GM19467 (cell line): Measurements from ENCODE around the gene IWS1.
"Not testable (repeated sequence)": the region's sequence is repeated elsewhere in the genome, so short reads cannot be mapped to it uniquely, and the experiment has no call there.

ENCODE experiments used
- ATAC-seq: cut with Tn5 transposase; IDR thresholded peaks from one replicate; pipeline ENCODE4 v1.9.1; 2021; ENCODE audit warnings: mild to moderate bottlenecking, moderate library complexity; ENCODE audit not compliant: unreplicated experiment

The IWS1 gene

DNA sequence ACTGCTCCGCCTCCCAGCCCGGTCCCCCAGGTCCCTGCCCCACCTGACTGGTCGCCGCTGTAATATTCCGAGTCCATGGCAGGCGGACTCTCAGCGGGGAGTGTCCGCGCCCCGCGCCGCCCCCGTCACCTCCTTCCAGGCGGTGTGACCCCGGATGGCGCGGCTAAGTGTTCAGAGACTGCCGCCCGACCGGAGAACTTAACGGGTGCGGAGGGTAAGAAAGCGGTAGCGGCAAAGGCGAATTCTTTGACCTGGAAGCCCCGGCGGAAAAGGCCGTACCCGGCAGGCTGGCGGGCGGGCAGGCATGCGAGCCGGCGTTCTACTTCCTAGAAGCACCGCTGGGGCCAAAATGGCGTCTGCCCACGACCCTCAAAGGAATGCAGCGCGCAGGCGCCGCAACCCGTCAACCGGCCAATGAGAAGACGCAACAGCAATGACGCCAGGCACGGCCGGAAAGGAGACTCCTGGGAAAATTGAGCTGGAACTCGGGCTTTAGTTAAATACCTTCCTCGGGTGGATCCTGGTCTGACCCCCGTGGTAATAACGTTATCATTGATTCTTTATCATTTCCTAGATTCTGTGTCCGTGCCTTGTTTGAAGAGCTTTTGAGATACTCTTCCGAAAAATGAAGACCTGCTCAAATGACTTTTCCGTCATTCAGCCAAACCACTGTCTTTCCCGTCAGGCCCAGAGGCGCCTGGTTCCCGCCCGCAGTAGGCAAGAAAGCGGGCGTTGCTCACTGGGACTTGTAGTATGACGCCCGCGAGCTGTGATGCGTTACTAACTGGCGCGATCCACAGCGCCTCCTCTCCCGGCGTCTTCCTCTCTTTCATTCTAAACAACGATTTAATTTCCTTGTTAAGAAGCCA lies at the start of gene IWS1:
Gene IWS1 (minus strand): TSS at position 358 of the 869 bp plus-strand sequence. CDS start 281 bp downstream, at position 77.
- peak; percentile 79 for ATAC-seq

DNA sequence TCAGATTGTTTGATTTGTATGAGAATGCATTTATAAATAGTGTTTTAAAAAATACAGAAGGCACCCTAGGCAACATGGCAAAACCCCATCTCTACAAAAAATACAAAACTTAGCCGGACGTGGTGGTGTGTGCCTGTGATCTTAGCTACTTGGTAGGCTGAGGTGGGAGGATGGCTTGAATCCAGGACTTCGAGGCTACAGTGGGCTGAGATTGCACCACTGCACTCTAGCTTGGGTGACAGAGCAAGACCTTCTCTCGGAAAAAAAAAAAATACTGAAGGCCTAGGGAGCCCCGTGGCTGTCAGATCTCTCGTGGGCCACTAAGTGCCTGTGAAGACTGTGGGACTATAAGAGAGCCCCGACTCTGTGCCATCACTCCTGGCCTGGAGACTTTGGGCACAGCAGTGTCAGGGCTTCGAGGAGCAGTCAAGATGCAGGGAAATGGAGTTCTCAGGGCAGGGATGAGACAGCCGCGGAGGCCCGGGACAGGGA lies 49.7 kb upstream of the IWS1 start:
- no peak for ATAC-seq

DNA sequence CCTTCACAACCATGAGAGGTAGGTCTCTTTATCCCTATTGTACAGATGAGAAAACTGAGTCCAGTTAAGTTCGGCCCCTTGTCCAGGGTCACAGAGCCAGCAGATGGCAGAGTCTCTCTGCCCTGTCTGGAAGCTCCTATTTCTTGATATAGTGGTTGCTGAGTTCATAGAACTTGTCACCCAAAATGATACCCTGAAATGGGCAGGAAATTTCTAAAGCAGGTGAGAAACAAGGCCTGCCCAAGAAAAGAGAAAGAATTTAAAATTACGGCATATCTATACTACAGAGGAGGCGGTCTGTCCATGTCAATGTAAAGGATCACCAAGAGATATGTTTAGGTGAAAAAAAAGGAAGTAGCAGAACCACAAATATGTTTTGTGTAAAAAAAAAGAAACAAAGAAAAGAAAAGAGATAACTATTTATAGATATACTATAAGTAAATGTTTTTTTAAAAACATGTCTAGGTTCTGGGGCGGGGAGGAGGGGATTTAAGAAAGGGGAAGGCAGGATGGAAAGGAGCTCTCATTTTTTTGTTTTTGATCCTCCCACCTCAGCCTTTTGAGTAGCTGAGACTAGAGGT lies 49.0 kb upstream of the IWS1 start:
- ATAC-seq: no peak

DNA sequence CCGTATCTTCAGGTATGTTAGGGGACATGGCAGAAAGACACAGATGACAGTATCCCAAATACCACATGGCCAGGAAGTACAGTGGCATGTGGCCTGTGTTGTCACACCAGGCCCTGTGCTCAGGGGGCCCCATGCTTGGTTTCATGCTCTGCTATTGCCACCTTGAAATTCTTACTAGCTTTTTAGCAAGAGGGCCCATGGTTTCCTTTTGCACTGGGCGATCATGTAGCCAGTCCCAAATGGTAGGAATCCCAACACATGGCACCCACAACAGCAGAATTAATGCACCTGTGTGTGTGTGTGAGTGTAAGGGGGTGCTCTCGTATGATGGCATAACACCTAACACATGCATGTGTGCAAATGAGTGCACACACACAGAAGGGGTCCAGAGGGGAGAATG lies 48.4 kb upstream of the IWS1 start:
- ATAC-seq: no peak

DNA sequence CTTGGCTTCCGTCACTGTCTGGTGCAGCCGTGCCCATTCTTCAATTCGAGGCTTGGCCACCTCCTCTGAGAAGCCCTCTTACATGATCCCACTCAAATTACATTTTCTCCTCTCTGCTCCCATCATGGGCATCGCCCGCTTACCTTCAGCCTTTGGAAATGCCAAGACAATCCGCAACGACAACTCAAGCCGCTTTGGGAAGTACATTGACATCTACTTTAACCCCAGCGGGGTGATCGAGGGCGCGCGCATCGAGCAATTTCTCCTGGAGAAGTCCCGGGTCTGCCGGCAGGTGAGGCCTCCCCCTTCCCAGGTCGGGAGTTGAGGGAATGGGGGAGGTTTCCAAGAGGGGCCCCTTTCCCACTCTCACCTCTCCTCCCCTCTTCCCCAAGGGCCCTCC lies 47.5 kb upstream of the IWS1 start:
- no peak for ATAC-seq

DNA sequence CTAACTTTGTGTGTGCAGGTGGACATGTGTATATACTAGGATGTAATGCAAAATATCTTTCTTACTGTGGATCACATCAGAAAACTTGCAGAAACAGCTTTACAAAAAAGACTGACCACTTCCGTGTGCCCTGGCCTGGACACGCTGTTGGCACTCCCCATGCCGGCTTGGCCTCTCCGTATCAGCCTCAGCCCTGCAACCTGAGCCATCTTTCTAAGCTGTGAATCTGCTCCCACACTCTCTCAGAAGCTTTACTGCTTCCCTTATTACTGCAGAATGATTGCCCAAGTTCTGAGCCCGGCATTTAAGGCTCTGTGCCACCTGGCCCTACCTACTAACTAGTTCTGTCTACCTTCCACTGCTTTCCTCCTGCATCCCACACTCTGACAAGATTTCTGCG lies 47.0 kb upstream of the IWS1 start:
- no peak for ATAC-seq

DNA sequence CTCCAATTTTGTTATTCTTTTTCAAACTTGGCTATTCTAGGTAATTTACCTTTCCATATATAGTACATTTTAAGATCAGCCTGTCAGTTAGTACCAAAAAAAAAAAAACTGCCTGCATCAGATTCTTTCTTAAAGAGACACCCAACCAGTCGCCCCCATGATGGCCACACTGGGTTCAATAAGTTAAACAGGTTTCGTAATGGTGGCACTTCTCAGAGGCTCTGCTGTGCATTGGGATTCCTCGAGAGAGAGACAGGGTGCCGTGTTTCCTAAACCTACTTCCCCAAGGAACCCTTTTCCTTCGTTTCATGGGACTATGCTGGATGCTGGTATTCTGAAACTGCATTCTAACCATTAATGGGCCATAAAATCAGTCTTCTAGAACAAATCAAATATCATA lies 46.6 kb upstream of the IWS1 start:
- no peak for ATAC-seq

DNA sequence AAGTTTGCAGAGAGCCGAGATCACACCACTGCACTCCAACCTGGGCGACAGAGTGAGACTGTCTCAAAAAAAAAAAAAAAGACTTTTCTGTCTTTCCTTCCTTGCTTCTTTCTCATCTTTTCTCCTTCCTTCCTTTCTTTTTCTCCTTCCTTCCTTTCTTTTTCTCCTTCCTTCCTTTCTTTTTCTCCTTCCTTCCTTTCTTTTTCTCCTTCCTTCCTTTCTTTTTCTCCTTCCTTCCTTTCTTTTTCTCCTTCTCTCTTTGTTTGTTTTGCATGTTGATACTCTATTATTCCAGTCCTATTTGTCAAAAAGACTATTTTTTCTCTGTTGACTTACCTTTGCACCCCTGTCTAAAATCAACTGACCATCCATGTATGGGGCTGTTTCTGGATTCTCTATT lies 46.1 kb upstream of the IWS1 start:
- not testable (repeated sequence) for ATAC-seq

DNA sequence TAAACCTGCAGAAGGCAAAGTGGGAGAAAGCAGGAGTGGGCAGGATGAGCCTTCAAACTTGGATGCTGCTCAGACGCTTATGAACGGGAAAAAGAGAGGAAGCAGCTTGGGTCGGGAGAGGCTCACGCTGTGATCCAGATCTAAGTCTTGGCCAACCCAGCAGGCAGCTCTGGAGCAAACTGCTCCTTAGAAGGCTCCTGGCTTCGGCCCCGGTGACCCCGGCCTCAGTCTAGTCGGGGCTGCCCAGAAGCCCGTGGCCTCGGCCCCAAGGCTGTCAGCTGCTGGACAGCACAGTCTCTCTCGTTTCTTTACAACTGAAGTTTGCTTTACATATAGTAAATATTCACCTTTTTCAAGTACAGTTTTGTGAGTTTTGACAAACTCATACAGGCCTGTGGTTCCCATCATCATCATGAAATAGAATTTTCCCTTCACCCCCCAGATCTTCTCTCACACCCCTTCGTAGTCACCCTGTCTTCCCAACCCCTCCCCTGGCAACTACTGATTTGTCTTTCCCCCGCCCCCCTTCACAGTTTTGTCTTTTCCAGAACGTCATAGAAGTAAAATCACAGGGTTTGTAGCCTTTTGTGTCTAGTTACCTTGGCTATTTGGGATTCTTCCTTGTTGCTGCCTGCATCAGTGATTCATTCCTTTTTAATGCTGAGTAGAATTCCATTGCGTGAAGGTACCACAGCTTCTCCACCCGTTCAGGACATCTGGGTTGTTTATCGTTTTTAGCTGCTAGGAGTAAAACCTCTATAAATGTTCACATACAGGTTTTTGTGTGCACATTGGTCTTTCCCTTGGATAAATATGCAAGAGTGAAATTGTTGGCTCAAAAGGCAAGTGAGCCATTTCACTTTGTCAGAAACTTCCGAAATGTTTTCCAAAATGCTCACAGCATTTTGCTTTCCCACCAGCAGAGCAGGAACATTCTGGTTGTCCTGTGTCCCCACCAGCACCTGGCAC lies 44.3 kb upstream of the IWS1 start:
- no peak for ATAC-seq

DNA sequence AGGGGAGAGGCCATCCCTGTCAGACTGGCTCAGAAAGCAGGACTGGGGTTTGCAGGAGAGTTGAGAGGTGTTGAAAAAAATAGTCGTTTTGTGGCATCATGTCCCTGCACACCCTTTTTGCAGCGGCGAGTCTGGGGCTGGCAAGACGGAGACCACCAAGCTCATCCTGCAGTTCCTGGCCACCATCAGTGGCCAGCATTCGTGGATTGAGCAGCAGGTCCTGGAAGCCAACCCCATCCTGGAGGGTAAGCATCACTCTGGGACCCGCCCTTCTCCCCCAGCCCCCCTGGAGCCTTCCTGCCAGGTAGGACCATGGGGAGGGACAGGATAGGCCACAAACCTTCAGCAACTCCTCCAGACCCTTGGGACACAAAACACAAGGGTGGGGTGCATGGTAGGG lies 43.4 kb upstream of the IWS1 start:
- ATAC-seq: no peak

DNA sequence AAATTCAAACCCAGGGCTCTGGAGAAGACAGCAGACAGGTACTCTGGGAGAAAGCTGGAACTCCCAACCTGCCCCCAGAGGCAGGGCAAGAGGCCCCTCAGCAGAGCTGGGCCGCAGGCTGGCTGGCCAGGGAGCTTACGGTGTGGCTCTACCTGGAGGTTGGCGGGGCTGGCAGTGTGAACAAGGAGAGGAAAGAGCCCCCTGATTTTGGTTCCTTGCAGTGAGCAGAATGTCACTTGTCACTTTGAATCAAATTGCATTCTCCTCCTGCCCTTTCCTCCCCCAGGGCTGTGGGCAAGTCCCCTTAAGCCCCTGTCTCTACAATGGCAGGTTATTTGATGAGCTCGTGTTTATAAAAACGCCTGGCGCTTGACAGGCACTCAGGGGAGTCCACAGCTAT lies 41.8 kb upstream of the IWS1 start:
- ATAC-seq: no peak

DNA sequence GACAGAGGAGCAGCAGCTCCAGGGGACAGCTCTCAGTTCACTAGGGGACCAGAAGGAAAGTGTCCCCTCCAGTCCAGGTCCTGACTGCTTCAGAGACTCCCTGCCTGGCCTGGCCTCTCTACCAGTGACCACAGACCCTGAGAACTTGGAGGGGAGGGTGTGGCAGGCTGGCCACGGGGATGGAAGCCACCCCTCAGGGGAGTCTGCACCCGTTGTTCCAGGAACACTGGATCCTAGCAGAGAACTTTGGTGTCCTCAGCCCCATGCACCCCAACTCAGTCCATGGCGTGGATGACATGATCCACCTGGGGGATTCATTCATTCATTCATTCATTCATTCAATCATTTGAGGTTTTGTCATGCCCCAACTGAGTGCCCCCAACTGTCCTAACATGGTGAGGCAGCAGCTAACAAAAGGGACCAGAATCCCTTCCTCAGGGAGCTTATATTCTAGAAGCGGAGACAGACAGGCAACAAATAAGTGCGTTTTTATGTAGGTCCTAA lies 41.1 kb upstream of the IWS1 start:
- no peak for ATAC-seq

DNA sequence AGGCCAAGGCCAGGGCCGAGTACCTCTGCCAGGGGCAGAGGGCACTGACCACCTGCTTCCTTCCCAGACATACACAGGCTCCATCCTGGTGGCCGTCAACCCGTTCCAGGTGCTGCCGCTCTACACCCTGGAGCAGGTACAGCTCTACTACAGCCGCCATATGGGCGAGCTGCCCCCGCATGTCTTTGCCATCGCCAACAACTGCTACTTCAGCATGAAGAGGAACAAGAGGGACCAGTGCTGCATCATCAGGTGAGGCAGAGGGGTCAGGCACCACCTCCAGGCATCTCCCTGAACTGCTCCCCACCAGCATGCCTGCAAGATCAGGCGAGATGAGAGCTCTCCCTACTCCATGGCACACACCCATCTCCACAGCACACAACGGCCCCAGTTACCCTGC lies 40.3 kb upstream of the IWS1 start:
- no peak for ATAC-seq

DNA sequence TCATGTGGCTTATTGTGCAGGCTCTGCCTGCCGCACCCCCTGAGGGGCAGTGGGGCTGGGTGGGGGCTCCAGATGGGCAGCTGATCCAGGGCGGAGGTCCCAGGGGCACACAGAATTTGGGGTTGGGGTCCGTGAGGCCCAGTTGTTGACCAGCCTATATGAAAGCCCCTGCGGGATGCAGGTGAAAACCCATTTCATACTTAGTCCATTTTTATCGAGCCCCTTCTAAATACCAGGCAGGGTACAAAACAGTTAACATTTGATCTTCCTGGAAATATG lies 39.8 kb upstream of the IWS1 start:
- ATAC-seq: no peak

DNA sequence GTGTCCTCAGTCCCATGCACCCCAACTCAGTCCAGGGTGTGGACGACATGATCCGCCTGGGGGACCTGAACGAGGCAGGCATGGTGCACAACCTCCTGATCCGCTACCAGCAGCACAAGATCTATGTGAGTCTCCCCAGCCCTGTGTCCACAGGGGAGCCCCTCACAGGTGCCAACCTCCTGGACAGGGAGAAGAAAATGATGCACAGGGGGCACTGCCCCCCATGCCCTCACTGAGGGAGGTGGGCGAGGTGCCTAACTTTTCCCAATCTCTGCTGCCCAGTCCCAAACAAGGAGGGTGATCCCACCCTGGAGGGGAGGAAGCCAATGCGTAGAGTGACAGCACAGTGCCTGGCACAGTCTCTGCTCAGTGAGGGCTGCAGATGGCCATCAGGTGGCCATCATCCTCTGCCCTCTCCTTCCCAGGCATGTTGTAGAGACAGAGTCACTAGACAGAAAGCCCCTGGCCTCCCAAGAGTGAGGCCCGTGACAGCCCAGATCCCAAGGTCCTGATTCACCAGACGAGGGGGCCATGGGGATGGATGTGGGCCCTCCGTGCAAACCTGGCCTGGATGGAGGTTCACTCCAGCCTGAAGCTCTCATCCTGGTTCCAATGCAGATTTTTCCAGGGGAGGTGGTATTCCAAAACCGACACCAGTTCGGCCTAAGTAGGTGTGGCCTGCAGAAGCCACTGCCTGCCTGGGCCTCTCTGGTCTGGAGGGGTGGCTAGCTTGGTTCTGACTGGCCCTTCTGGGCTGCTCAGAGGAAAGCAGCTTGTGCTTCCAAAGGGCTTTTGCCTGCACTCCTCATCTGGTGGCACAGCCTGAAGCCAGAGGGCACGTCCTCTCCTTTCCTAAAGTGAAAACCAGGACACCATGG lies 39.2 kb upstream of the IWS1 start:
- no peak for ATAC-seq

DNA sequence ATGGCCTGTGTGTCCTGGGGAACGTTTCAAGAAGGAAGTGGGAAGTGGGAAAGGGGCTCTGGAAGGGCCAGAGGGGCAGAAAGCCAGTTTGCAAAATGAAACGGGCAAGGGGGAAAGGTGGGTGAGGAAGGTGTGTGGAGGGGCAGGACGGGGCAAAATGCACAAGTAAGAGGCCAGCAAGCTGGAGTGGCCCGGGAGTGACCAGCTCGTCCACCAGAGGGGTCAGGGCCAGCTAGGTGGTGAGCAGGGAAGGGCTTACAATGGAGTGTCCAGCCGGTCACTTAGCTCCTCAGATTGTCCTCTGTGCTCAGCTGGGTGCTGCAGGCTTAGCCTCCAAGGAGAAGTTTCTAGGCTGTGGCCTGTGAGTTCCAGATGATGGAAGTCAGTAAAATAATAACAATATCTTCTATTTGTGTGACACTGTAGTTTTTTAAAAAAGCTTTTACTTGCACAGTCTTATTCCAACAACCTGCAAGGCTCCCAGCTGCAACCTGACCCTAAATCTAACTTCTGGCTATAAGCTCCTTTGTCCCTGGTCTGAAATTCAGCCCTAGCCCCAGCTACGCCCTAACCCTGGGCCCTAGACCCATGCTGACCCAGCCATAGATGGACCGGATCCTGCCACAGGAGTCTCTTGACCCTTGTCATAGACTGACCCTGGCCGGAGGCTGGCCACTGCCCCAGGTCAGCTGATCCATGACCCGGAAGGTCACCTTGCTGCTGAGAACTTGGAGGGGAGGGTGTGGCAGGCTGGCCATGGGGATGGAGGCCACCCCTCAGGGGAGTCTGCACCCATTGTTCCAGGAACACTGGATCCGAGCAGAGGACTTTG lies 38.4 kb upstream of the IWS1 start:
- ATAC-seq: no peak

DNA sequence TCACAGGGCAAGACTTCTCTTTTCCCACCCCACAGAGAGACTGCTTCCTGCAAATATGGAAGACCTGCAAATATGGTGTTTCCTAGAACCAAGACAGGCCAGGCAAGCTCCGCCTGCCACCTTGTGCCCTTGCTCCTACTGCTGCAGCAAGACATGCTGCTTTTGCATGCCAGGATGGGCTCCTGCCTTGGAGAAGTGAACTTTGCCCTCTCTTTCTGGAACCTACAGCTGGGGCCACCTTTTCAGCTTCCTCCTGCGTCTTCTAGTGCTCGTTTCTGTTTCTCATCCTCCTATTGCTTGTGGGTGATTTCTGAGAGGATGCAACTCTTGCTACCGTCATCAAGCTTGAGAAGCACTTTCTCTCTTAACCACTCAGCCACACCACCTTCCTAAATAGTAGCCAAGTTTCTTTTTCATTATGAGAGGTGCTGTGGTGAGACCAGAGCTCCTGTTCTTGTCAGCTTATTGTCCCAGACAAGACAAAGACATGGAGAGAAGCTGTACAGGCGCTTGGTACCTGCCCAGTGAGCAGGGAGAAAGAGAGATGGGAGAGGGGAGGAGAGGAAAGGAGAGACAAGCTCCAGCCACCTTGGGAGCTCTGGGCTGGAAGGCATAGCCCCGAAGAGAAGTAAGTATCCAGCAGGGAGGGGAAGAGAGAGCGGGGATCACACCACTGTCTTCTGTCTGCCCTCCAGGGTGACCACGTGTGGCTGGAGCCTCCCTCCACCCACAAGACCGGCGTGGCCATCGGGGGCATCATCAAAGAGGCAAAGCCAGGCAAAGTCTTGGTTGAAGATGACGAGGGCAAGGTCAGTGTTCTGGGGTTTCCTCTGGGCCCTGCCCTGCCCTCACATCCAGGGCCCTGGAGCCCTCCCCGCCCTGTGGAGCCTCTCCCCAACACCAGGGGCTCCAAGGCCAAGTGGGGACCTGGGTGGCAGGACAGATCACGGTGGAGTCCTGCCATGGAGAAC lies 37.5 kb upstream of the IWS1 start:
- peak; percentile 92 for ATAC-seq

DNA sequence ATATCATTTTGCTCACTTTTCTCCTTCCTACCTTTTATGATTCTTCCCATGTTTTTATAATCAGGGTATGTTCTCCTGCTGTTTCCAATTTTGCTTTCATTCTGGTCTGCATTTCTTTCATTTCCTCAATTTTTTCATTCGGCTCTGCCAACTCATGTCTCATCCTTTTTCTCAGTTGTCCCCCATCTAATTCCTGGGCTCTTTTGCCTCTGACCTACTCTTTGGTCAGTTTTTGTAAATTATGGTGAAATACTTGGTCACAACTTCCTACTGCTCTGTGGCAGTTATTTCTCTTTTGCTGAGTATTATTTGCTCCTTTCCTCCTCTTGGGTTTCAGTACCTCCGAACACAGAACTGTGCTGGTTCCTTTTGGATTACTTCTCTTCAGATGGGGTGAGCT lies 36.6 kb upstream of the IWS1 start:
- no peak for ATAC-seq
